Thyroid gland (tissue), 4 donors: ENCODE results near the gene TMEM44.

Experiments used
- CTCF ChIP-seq, 6 experiments: fragments of 200-600 bp in 3 of 6; fragments of 450-650 bp in 3 of 6; sonication (generic) in 3 of 6; IDR thresholded peaks; one replicate each; pipeline ENCODE4 v1.5.1; 2016 to 2019; ENCODE audit warnings: antibody characterized with exemption in 6 of 6, mild to moderate bottlenecking in 2 of 6, inconsistent platforms in 1 of 6, moderate library complexity in 1 of 6
- POLR2A ChIP-seq, 2 donors: fragments of 450-650 bp; IDR thresholded peaks; one replicate each; pipeline ENCODE4 v1.6.1; 2017; ENCODE audit warnings: antibody characterized with exemption in 2 of 2, mild to moderate bottlenecking in 2 of 2, moderate library complexity in 1 of 2

GRCh38 chr3:194560047-194560446, 73.2 kb downstream of the TMEM44 start:
- TF ChIP-seq POLR2A (IDR thresholded peaks at IDR 0.05): no peak
- no peak for TF ChIP-seq CTCF (IDR thresholded peaks at IDR 0.05)
